ENCODE measurements around the gene UBL3.

Gene UBL3

GRCh38 chr13:29808264-29808663 lies 42.2 kb downstream of the UBL3 start:
- DNase-seq = no peak

- DNase-seq = no peak
These were observed 44.1 kb downstream of the UBL3 start for GRCh38 chr13:29805994-29806979.

GRCh38 chr13:29803221-29803620 lies 47.2 kb downstream of the UBL3 start:
- no peak for DNase-seq

- DNase-seq = no peak
These were observed 47.8 kb downstream of the UBL3 start for GRCh38 chr13:29802621-29803020.

GRCh38 chr13:29801737-29802305 lies 48.6 kb downstream of the UBL3 start:
- DNase-seq = no peak

GRCh38 chr13:29801102-29801501 lies 49.3 kb downstream of the UBL3 start:
- no peak for DNase-seq

- DNase-seq = no peak
These were observed 49.7 kb downstream of the UBL3 start for GRCh38 chr13:29800687-29801086.

- no peak for DNase-seq
These were observed 51.4 kb downstream of the UBL3 start for GRCh38 chr13:29799041-29799440.

- no peak for DNase-seq
These were observed 58.2 kb downstream of the UBL3 start for GRCh38 chr13:29791997-29792780.

GRCh38 chr13:29791508-29791907 lies 58.9 kb downstream of the UBL3 start:
- DNase-seq = no peak

- DNase-seq = no peak
These were observed 63.7 kb downstream of the UBL3 start for GRCh38 chr13:29786698-29787097.

GRCh38 chr13:29785978-29786377 lies 64.4 kb downstream of the UBL3 start:
- DNase-seq = no peak

- no peak for DNase-seq
These were observed 67.6 kb downstream of the UBL3 start for GRCh38 chr13:29782798-29783197.

GRCh38 chr13:29774830-29775229 lies 75.6 kb downstream of the UBL3 start:
- DNase-seq = no peak

- no peak for DNase-seq
These were observed 79.2 kb downstream of the UBL3 start for GRCh38 chr13:29771247-29771646.

GRCh38 chr13:29767006-29767405 lies 83.4 kb downstream of the UBL3 start:
- no peak for DNase-seq

GRCh38 chr13:29763436-29764180 lies 86.8 kb downstream of the UBL3 start:
- no peak for DNase-seq

GRCh38 chr13:29761815-29762214 lies 88.6 kb downstream of the UBL3 start:
- no peak for DNase-seq

- DNase-seq = no peak
These were observed 89.3 kb downstream of the UBL3 start for GRCh38 chr13:29761160-29761559.

GRCh38 chr13:29760544-29760943 lies 89.9 kb downstream of the UBL3 start:
- DNase-seq = no peak

- DNase-seq = peak; percentile 49
These were observed 91.8 kb downstream of the UBL3 start for GRCh38 chr13:29758531-29759114.

- no peak for DNase-seq
These were observed 93.9 kb downstream of the UBL3 start for GRCh38 chr13:29756506-29756905.

- peak; percentile 6 for DNase-seq
These were observed 96.0 kb downstream of the UBL3 start for GRCh38 chr13:29754473-29754806.

Data from T1000 (cell line).